Thyroid gland (tissue), 4 donors: ENCODE data around the gene IFT88. TPM values are rescaled to one million over a fixed set of nuclear protein-coding genes. Genes with fewer than 3 reads are reported as not detected.

Experiments used
- DNase-seq, 2 donors: peaks; one replicate each; pipeline ENCODE4 v3.0.0-alpha.2; 2019
- H3K27ac ChIP-seq, 3 donors: fragments of 200-600 bp; sonication (generic); 1 replicate in 2 of 3; 2 replicates in 1 of 3; pipeline ENCODE4 v1.5.1; 2016 to 2019; ENCODE audit warnings: mild to moderate bottlenecking in 1 of 3, moderate library complexity in 1 of 3
- H3K27me3 ChIP-seq: fragments of 200-600 bp; sonication (generic); one replicate; pipeline ENCODE4 v1.5.1; 2019
- H3K36me3 ChIP-seq, 2 donors: fragments of 200-600 bp; sonication (generic); one replicate each; pipeline ENCODE4 v1.5.1; 2016 to 2019
- H3K4me1 ChIP-seq, 2 donors: fragments of 200-600 bp; sonication (generic); one replicate each; pipeline ENCODE4 v1.5.1; 2017 to 2019
- H3K4me3 ChIP-seq, 3 donors: fragments of 200-600 bp; sonication (generic); replicated peaks in 1 of 3; 1 replicate in 2 of 3; 2 replicates in 1 of 3; pipeline ENCODE4 v1.5.1; 2016; ENCODE audit warnings: mild to moderate bottlenecking in 1 of 3
- H3K9me3 ChIP-seq: fragments of 200-600 bp; sonication (generic); one replicate; pipeline ENCODE4 v1.5.1; 2017
- POLR2A ChIP-seq, 2 donors: fragments of 450-650 bp; IDR thresholded peaks; one replicate each; pipeline ENCODE4 v1.6.1; 2017; ENCODE audit warnings: antibody characterized with exemption in 2 of 2, mild to moderate bottlenecking in 2 of 2, moderate library complexity in 1 of 2
- WGBS, 2 donors: methylation state at CpG; one replicate each; pipeline ENCODE4 v1.1.5; 2017; 5-methylcytosine and 5-hydroxymethylcytosine counted together
- intact Hi-C: fragments of 100-400 bp; cut with DNase I; formaldehyde crosslinking; loops from one replicate; pipeline ENCODE4 v1.15.1; 2023
- total RNA-seq, 4 donors: library from RNA; depleted of rRNA; stranded (reverse); fragments of >200 nt; gene quantifications; one replicate each; pipeline ENCODE4 v1.2.3, GENCODE V29; 2016
- TF ChIP-seq, protein P1 (sequence below), 6 experiments: fragments of 200-600 bp in 3 of 6; fragments of 450-650 bp in 3 of 6; sonication (generic) in 3 of 6; IDR thresholded peaks; one replicate each; pipeline ENCODE4 v1.5.1; 2016 to 2019; ENCODE audit warnings: antibody characterized with exemption in 6 of 6, mild to moderate bottlenecking in 2 of 6, inconsistent platforms in 1 of 6, moderate library complexity in 1 of 6

Gene IFT88
- total RNA-seq, 4 donors from 2014 or later: 30.2 to 59.5 (median 42.2) TPM

DNA sequence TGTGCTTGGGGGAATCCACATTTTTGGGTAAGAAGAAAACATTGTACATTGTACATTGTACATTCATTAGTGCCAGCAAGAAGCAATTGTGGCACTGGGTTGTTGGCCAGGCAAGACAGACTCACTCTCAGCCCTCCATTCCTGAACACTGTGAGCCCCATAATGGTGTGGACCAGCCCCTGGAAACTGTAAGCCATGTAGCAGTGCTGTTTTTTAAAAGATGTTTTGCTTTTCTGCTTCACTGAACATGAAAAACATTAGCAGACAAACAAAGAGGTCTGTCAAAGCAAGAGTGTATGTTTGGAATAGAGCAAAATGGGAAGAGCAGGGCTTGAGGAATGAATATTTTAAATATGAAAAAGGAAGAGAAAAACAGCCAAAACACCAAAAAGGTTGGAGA, 97.4 kb downstream of the IFT88 start:
- no peaks in the 10 kb centered on the region for H3K36me3 ChIP-seq
- no peak overlapping the region for H3K4me3 ChIP-seq
- H3K27ac ChIP-seq: no peak overlapping the region
- no peak for TF ChIP-seq POLR2A (IDR thresholded peaks at IDR 0.05)
- TF ChIP-seq, protein P1, sequence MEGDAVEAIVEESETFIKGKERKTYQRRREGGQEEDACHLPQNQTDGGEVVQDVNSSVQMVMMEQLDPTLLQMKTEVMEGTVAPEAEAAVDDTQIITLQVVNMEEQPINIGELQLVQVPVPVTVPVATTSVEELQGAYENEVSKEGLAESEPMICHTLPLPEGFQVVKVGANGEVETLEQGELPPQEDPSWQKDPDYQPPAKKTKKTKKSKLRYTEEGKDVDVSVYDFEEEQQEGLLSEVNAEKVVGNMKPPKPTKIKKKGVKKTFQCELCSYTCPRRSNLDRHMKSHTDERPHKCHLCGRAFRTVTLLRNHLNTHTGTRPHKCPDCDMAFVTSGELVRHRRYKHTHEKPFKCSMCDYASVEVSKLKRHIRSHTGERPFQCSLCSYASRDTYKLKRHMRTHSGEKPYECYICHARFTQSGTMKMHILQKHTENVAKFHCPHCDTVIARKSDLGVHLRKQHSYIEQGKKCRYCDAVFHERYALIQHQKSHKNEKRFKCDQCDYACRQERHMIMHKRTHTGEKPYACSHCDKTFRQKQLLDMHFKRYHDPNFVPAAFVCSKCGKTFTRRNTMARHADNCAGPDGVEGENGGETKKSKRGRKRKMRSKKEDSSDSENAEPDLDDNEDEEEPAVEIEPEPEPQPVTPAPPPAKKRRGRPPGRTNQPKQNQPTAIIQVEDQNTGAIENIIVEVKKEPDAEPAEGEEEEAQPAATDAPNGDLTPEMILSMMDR (IDR thresholded peaks at IDR 0.05): no peak
- no peaks in the 10 kb centered on the region for H3K27me3 ChIP-seq
- DNase-seq: no peak
- intact Hi-C loops: no loop called here
- H3K9me3 ChIP-seq: no peaks in the 10 kb centered on the region
- peaks cover 0 to 12% of the 10 kb centered on the region in 2 donors for H3K4me1 ChIP-seq

DNA sequence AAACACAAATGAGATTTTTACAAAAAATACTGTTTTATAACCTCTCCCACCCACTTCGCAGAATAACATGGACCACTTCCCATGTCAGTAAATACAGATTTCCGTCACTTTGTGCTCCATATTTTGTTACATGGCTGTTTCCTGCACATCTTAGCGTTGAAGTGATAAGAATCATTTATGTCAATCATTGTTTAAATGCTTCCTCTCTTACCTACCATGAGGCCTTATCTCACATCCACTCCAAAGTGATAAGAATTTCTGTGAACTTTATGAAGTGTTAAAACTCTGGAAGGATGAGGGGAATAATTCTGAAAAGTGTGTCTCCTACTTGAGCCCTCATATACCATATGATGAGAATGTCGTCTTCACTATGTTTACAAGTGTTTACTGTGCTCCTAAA, 100.0 kb downstream of the IFT88 start:
- H3K4me1 ChIP-seq: peaks cover 0 to 12% of the 10 kb centered on the region in 2 donors
- no peaks in the 10 kb centered on the region for H3K36me3 ChIP-seq
- TF ChIP-seq POLR2A (IDR thresholded peaks at IDR 0.05): no peak
- H3K4me3 ChIP-seq: no peak overlapping the region
- intact Hi-C loops: no loop called here
- no peak overlapping the region for H3K27ac ChIP-seq
- 90 to 92% methylated on average over 4 of the region's 4 CpGs for WGBS, 2 donors
- no peaks in the 10 kb centered on the region for H3K27me3 ChIP-seq
- no peak for DNase-seq
- H3K9me3 ChIP-seq: no peaks in the 10 kb centered on the region

DNA sequence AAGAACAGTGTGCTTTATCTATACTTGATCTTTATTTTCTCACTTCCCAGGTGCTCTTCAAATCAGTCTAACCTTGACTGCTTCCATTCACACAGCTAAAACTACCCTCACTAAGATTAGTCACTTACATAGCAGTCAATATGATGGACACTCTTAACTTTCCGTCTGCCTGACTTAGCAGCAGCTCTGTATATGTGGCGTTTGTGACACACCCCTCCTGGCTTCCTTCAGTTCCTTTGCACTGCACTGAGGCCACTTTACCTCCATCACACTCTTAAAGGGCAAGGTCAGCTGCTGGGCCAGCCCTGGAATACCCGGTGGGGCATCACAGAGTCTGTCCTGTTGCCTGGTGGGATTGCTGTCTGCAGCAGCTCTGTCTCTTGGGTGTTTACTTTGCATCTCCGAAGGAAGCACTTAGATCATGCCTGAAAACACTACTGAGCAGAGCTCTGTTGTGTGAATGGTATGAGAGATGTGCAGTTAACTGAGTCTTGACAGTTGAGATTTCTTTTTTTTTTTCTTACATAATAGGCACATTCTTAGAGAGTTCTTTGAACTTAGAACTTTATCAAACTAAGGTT, 101.0 kb downstream of the IFT88 start:
- Histone ChIP-seq H3K27ac (no peak overlapping the region), H3K27me3 (no peaks in the 10 kb centered on the region), H3K9me3 (no peaks in the 10 kb centered on the region), H3K36me3 (no peaks in the 10 kb centered on the region), H3K4me3 (no peak overlapping the region), H3K4me1 (peaks cover 6 to 19% of the 10 kb centered on the region in 2 donors)
- WGBS, 2 donors: 25 to 43% methylated on average over 4 of the region's 4 CpGs
- DNase-seq: peak in 1 of 2 donors; percentile 33
- TF ChIP-seq, protein P1 (IDR thresholded peaks at IDR 0.05): no peak
- intact Hi-C loops: no loop called here

DNA sequence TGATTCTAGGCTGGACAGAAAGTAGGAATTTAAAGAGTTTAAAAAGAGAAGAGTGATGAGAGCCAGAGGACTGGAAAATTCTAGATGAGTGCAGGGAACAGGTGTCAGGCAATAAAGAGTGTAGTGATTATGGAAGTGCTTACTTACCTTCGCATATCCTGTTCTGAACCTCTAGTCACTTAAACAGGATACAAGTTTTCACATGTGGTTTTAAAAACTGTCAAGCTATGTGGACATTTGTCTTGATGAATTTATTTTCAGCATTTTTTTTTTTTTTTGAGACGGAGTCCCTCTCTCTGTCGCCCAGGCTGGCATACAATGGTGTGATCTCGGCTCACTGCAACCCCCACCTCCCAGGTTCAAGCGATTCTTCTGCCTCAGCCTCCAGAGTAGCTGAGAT, 102.2 kb downstream of the IFT88 start:
- no peak for DNase-seq
- H3K27me3 ChIP-seq: no peaks in the 10 kb centered on the region
- no peak for TF ChIP-seq POLR2A (IDR thresholded peaks at IDR 0.05)
- TF ChIP-seq, protein P1 (IDR thresholded peaks at IDR 0.05): no peak
- H3K4me3 ChIP-seq: no peak overlapping the region
- peaks cover 12 to 30% of the 10 kb centered on the region in 2 donors for H3K4me1 ChIP-seq
- intact Hi-C loops: no loop called here
- H3K36me3 ChIP-seq: no peaks in the 10 kb centered on the region
- H3K27ac ChIP-seq: no peak overlapping the region
- WGBS, 2 donors: 67 to 96% methylated on average over 5 of the region's 5 CpGs
- H3K9me3 ChIP-seq: no peaks in the 10 kb centered on the region

DNA sequence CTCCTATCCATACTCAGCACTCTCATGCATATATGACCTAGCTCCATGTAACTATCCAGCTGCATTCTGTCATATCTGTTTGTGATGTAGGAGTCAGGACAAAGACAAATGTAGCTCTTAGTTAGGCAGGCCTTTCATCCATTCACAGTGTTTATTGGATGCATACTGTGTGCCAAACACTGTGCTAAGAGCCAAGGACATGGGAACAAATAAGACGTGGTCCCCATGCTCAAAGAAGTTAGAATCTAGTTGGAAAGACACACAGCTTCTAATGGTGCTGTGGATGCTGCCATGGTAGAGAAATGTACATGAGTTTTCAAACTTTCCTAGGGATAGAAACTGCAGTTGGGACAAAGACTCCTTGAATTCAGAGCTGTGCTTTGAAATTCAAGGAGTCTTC, 104.8 kb downstream of the IFT88 start:
- intact Hi-C loops: no loop called here
- 93 to 100% methylated on average over 1 of the region's 1 CpG for WGBS, 2 donors
- DNase-seq: no peak
- H3K4me1 ChIP-seq: peaks cover 12 to 33% of the 10 kb centered on the region in 2 donors
- no peaks in the 10 kb centered on the region for H3K27me3 ChIP-seq
- no peaks in the 10 kb centered on the region for H3K9me3 ChIP-seq
- H3K27ac ChIP-seq: no peak overlapping the region
- no peak overlapping the region for H3K4me3 ChIP-seq
- TF ChIP-seq, protein P1 (IDR thresholded peaks at IDR 0.05): no peak
- TF ChIP-seq POLR2A (IDR thresholded peaks at IDR 0.05): no peak
- H3K36me3 ChIP-seq: no peaks in the 10 kb centered on the region
